CD1c-positive myeloid dendritic cell (primary cell): ENCODE measurements around the gene CSF2.

ENCODE experiments used
- DNase-seq: peaks from one replicate; pipeline ENCODE4 v3.0.0-alpha.2; 2016; ENCODE audit errors: extremely low spot score

CSF2 gene

DNA sequence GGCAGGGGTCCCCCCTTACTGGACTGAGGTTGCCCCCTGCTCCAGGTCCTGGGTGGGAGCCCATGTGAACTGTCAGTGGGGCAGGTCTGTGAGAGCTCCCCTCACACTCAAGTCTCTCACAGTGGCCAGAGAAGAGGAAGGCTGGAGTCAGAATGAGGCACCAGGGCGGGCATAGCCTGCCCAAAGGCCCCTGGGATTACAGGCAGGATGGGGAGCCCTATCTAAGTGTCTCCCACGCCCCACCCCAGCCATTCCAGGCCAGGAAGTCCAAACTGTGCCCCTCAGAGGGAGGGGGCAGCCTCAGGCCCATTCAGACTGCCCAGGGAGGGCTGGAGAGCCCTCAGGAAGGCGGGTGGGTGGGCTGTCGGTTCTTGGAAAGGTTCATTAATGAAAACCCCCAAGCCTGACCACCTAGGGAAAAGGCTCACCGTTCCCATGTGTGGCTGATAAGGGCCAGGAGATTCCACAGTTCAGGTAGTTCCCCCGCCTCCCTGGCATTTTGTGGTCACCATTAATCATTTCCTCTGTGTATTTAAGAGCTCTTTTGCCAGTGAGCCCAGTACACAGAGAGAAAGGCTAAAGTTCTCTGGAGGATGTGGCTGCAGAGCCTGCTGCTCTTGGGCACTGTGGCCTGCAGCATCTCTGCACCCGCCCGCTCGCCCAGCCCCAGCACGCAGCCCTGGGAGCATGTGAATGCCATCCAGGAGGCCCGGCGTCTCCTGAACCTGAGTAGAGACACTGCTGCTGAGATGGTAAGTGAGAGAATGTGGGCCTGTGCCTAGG lies at the start of gene CSF2:
CSF2 (plus strand) TSS at position 559 of the 783 bp plus-strand sequence; CDS start at position 594, 35 bp downstream.
- no peak for DNase-seq

GRCh38 chr5:132024117-132024435 lies 49.5 kb upstream of the CSF2 start:
- no peak for DNase-seq

GRCh38 chr5:132024789-132025402 lies 48.7 kb upstream of the CSF2 start:
- no peak for DNase-seq

DNA sequence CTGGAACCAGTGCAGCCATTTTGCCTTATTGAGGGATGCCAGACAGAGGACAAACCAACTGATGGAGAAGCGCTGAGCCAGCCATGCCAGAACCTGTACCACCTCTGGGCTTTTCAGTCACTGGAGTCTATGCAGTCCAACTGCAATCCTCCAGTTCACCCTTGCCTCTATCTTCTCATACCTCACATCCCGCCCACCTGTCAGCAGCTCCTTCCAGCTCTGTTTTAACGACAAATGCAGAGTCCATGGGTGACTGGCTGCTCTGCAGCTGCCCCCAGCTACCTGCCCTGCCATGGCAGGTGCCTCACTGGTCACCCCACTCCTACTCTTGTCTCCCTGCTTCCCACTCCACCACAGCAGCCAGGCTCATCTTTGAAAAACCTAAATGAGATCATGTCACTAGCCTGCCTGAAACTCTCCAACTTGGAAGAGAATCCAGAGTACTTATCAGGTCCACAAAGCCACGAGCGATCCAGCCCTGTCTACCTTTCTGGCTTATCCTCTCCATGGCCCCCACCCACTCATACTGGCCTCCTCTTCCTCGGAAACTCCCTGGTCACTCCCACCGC lies 48.1 kb upstream of the CSF2 start:
- no peak for DNase-seq

DNA sequence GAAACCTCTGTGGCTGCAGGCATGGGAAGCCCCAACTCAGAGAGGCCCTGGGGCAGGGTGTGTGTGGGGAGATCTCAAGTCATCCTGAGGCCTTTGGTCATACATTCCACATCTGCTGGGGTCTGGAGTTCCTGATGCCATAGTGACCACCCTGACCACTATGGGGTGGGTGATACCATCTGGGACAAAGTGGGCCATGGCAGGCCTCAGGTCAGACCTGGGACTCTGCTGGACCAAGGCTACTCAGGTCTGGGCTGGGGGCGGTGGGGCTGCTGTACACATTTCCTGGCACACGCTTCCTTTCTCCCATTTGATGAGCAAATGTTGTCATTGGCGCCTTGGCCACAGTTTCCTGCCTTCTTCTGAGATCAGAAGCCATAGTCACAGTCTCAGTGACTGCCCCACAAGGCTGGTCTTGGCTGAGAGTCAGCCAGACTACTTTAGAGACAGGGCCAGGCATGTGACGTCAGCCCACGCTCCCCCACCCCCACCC lies 47.0 kb upstream of the CSF2 start:
- no peak for DNase-seq

DNA sequence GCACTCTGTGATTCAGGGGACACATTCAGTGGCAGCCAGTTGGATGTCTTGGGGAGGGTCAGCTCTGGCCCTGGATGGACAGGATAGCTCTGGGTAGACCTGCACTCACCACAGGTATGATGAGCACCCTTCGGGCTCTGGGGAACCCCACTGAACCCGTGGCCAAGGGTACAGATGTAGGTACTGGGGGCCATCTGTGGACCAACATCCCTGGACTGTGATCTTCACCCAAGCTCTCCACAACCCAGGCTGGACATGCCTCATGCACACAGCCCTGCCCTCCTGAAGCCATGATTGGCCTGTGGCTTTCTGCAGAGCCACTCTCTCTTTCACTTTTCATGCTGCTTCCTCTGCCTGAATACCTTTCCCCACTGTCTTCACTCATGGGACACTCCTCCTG lies 46.6 kb upstream of the CSF2 start:
- no peak for DNase-seq

GRCh38 chr5:132029609-132030330 lies 43.8 kb upstream of the CSF2 start:
- DNase-seq = no peak

DNA sequence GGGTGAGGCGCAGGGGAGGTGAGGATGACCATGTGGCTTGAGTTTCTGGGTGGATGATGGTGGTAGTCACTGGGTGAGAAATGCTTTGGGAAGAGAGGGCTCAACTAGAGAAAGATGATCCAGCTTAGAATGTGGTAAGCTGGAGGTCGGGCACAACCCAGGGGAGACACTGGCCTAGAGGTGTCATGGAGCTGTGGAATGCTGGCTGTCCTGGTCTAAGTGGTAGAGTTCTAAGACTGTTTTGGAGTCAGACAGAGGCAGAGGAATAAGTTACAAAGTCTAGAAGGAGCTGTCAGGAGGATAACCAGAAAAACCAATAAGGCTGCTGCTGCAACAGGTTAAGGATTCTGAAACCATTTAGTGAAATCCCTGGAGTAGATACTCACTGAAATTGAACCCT lies 43.0 kb upstream of the CSF2 start:
- no peak for DNase-seq

GRCh38 chr5:132032196-132032595 lies 41.4 kb upstream of the CSF2 start:
- no peak for DNase-seq

- DNase-seq = no peak
These were observed 40.5 kb upstream of the CSF2 start for GRCh38 chr5:132033122-132033521.

DNA sequence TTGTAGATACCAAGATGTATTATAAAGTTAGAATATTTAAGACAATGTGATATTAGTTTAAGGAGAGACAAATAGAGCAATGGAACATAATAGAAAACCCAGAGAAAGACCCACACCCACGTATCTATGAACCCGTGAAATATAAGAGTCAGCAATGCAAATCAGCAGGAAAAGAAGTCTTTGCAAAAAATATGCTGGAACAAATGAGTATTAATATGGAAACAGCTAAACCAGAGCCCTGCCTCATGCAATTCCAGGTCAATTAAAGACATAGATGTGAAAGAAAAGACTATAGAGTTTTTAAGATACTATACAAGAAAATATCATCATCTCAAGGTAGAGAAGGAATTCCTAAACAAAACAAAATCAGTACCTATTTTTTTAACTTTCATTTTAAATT lies 36.2 kb upstream of the CSF2 start:
- no peak for DNase-seq

DNA sequence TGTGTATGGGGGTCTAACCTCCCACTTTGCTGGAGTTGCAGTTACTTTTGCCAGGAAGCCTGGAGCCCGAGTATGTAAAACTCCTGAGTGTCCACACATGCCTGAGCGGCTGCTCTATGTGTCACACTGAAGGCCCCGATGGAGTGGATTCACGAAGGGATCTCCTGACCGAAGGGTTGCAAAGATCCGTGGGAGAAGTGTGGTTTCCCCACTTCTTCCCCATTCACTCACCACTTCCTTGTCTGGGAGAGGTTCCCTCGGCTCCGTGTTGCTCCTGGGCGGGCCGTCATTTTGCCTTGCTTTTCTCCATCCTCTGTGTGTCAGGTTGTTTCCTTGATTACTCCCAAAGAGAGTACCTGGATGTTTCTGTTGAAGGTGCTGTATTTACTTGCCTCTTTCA lies 29.4 kb upstream of the CSF2 start:
- peak; percentile 84 for DNase-seq

GRCh38 chr5:132046880-132047299 lies 26.7 kb upstream of the CSF2 start:
- DNase-seq = no peak

DNA sequence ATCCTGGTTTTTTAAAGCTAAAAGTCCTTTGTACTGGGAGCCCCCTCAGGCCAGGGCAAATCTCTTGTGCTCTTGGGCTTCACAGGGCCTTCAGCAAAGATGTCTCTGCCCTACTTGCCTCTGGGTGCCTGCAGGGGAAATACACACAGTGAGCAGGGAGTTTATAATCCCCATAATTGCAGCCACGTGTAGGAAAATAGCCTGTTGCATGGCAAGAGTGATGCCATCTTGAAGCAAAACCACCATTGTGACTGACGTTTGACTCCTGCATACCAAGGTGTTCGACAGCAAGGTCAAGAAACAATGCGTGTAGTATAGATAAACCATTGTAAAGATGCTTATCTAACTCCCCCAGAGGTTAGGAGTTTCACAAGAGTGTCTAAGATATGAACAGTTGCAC lies 24.5 kb upstream of the CSF2 start:
- DNase-seq = no peak

GRCh38 chr5:132049559-132049958 lies 24.0 kb upstream of the CSF2 start:
- DNase-seq = no peak

- DNase-seq = peak; percentile 69
These were observed 23.5 kb upstream of the CSF2 start for GRCh38 chr5:132050136-132050535.

DNA sequence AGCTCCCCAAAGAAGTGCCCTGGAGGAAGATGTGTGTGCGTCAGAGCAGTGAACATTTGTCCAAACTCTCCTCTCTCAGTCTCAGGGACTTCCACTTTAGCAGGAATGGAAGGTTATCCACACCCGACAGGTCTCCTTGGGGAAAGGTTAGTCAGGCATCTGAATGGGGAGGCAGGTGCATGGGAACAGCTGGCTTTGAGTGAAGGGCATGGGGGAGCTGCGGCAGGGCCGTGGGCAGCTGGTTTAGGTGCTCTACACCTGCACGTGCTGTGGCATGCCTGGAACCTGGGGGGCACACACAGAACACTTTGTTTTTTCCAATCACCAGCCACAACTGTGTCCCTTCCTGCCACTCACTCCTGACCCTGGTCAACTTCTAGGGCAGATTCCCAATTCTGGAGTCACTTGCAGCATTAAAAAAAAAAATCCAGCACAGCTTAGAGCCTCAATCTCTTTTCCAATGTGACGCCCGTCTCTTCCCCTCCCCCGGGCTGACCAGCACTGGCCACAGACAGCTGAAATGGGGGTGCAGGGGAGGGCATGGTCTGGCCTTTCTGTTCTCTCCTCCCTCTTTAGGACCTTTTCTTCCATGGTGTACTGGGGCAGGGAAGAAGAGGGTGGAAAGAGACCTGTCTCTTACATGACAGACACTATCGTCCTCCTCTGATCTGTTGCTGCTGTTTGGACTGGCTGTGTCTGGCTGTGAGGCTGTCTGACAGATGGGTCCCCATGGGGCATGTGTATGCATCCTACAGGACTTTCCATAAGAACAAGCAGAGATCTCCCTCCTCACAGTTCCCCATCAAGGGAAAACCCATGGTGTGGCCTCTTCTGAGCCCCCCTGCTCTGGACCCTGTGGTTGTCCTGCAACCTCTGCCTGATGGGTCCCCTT lies 22.7 kb upstream of the CSF2 start:
- DNase-seq = no peak

GRCh38 chr5:132052520-132052919 lies 21.1 kb upstream of the CSF2 start:
- DNase-seq = no peak

DNA sequence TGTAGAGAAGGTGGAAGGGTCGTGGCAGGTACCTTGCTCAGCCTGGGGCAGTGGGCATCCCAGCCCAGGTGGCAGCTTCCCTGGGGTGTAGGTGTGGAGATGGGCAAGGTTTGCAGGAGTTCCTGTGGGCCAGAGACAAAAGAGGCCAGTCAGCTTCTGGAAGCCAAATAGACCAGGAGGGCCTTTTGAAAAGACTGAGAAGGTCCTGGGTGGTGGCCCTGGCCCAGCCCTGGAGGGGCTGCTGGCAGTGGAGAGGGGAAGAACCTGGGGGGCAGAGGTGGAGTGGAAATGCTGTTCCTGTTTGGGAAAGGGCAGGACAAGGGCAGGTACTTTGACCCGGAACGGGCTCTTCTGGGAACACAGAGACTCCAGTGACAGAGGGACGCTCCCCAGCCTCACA lies 20.1 kb upstream of the CSF2 start:
- no peak for DNase-seq

DNA sequence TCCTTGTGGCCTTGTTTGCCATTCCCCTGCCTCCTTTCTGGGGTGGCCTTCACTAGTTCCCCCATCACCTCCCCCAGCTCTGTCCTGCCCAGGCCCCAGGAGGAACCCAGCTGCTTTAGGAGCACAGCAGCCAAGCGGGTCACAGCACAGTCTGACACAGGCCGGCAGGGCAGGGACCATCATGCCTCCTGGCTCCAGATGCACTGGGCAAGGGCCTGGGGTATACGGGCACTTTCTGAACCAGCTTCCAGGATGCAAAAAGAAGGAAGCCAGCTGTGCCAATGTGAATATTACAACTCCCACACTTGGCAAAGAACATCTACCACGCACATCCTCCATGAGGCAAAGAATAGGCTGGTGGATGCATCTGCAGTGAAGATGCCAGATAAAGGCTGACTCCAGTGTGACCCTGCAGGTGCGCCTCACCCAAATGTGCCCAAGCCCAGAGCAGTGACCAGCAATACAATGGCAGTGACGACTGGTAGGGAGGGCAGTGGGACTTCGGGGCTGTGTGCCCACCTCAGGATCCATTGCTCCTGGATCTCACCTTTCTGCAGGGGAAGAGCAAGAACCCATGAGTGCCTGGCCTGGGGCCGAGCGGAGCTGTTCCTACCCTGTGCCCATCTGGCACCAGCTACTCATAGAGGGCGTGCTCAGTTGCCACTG lies 19.4 kb upstream of the CSF2 start:
- DNase-seq = no peak
